Measurements from ENCODE around the gene TET1.
"Not testable (repeated sequence)": the region's sequence is repeated elsewhere in the genome, so short reads cannot be mapped to it uniquely, and the experiment has no call there.

Gene TET1

DNA sequence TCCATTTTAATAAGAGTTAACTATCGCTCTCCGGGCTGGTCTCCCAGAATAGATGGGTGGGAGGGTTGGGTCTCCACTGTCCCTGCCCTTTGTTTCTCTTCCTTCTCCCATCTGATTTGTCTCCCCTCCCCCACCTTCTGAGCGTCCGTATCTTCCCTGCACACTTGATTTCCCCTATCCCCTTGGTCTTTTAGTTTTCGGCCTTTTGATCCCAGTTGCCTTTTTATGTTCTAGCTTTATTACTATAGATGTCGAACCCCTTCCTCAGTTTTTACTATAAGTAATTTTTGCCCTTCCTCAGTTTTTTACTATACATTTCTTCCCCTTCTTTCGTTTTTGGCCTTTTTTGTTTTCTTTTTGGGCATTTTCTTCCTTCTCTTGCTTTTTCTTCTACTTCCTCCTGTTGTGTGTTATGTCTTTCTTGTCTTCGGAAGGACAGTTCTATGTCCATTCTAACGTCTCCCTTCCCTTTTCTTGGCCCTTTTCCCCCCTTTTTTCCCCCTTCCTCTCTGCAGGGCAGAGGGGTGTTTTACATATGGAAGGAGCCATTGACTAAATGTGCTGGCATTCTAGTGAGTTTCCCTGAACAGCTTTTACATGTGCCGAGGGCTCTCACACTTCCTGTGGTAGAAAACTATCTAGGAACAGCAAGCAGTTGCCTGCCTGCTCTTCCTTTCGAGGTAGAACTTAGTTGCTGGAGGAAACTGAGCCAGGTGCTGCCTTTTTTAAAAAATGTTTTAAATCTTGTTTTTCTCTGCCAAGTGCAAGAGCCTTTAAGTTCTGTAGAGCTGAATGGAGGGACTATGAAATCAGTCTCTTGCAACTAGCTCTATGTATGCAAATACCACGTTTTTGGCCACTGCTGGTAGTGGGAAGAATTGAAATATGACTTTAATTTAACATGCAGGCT lies 2.8 kb downstream of the TET1 start:
- DNase-seq (ENCODE audit: low read depth in 3 of 3), result no peak

DNA sequence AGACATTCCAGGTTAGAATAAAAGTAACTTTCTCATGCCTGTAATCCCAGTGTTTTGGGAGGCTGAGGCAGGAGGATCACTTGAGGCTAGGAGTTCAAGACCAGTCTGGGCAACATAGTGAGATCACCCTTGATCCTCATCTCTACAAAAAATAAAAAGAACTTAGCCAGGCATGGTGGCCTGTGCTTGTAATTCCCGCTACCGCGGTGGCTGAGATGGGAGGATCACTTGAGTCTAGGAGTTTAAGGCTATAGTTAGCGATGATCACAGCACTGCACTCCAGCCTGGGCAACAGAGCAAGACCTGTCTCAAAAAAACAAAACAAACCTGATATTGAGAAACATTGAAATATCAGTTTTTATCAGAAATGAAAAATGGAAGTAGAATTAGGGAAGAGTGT lies 4.6 kb downstream of the TET1 start:
- no peak for DNase-seq (ENCODE audit: low read depth in 3 of 3)

DNA sequence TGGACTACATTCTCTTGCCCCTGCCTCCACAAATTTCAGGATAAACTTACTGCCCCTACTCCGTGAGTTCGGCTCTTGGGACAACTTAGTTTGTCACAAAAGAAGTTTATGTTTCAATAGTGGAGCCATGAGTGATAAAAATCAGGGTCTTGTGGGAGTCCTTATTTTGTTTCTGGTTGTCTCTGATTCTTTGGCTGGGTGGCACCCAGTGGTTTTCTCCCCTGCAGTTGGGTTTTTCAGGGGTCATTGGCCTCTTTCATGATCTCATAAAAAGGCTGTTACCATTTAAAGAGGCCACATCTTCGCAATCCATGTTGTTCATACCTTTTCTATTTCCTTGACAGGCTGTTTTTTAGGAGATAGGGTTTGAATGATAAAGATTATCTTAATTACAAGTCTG lies 5.5 kb downstream of the TET1 start:
- no peak for DNase-seq (ENCODE audit: low read depth in 3 of 3)

DNA sequence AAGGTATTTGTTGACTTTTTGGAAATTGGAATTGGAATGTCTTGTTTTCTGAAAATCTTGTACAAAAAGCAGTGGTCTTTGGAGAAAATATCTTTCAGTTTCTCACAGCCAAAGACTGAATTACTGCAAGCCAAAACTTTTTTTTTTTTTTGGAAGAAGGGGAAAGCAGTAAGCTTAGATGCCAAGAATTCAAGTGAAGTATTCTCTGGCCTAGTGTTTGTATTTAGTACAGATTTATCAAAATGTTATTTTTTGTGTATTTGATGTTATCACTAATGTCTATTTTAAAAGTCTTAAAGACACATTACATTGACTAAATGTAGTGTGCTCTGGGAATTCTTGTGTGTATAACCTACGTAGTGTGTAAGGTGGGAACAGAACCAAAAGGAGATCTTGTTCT lies 6.2 kb downstream of the TET1 start:
- no peak for DNase-seq (ENCODE audit: low read depth in 3 of 3)

DNA sequence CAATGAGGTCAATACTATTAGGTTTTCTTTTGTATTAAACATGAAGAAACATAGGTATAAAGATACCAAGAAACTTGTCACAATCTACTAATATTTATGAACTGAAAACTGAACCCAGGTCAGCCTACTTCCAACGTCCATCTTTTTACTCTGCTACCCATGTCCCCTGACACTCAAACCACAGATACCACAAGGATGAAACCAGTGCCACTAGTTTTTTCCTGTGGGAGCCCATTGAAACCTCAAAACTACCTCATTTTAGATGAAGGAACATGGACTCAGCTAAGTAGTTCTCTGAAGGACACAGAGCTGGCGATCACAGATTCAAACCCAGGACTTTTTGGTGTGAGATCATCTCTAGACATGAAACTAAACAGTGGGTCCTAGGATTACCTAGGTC lies 6.8 kb downstream of the TET1 start:
- DNase-seq (ENCODE audit: low read depth in 3 of 3), result no peak

DNA sequence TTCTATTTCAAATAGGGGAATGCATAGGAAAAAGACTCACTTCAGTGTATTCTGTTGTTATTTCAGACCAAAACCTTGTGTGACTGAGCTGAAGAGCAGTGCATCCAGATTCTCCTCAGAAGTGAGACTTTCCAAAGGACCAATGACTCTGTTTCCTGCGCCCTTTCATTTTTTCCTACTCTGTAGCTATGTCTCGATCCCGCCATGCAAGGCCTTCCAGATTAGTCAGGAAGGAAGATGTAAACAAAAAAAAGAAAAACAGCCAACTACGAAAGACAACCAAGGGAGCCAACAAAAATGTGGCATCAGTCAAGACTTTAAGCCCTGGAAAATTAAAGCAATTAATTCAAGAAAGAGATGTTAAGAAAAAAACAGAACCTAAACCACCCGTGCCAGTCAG lies 12.0 kb downstream of the TET1 start:
- DNase-seq (ENCODE audit: low read depth in 3 of 3), result no peak

GRCh38 chr10:68574051-68574450 lies 13.9 kb downstream of the TET1 start:
- no peak for DNase-seq (ENCODE audit: low read depth in 3 of 3)

GRCh38 chr10:68576118-68576517 lies 16.0 kb downstream of the TET1 start:
- no peak for DNase-seq (ENCODE audit: low read depth in 3 of 3)

- no peak for DNase-seq (ENCODE audit: low read depth in 3 of 3)
These were observed 18.8 kb downstream of the TET1 start for GRCh38 chr10:68578974-68579373.

- not testable (repeated sequence) for DNase-seq (ENCODE audit: low read depth in 3 of 3)
These were observed 24.1 kb downstream of the TET1 start for GRCh38 chr10:68584187-68584586.

GRCh38 chr10:68586606-68587305 lies 26.6 kb downstream of the TET1 start:
- DNase-seq (ENCODE audit: low read depth in 3 of 3), result no peak

DNA sequence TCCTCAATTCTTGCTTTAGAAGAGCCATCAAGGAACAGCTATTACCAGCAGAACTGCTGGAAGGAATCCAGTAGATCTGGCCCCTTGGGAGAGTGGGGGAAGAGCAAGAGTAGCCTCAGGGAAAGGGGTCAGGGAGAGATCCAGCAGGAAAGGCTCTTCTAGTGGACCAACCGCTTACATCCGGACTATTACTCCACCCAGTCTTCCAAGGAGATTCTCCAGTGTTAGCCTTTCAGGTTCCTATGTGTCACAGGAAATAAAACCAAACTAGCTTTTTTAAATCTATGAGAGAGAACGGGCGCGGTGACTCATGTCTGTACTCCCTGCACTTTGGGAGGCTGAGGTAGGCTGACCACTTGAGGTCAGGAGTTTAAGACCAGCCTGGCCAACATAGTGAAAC lies 34.3 kb downstream of the TET1 start:
- no peak for DNase-seq (ENCODE audit: low read depth in 3 of 3)

- DNase-seq (ENCODE audit: low read depth in 3 of 3), result no peak
These were observed 35.4 kb downstream of the TET1 start for GRCh38 chr10:68595513-68595912.

DNA sequence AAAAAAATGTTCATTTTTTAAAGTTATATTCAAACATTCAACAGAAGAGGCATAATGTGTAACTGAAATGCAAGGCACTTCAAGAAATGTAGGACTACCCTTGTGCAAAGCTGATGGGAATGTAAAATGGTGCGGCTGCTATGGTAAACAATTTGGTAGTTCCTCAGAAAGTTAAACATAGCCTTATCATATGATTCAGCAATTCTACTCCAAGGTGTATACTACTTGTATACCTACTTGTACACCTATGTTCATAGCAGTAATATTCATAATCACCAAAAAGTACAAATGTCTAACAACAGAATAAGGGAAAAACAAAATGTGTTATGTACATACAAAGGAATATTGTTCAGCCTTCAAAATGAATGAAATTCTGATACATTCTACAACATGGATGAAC lies 37.3 kb downstream of the TET1 start:
- no peak for DNase-seq (ENCODE audit: low read depth in 3 of 3)

DNA sequence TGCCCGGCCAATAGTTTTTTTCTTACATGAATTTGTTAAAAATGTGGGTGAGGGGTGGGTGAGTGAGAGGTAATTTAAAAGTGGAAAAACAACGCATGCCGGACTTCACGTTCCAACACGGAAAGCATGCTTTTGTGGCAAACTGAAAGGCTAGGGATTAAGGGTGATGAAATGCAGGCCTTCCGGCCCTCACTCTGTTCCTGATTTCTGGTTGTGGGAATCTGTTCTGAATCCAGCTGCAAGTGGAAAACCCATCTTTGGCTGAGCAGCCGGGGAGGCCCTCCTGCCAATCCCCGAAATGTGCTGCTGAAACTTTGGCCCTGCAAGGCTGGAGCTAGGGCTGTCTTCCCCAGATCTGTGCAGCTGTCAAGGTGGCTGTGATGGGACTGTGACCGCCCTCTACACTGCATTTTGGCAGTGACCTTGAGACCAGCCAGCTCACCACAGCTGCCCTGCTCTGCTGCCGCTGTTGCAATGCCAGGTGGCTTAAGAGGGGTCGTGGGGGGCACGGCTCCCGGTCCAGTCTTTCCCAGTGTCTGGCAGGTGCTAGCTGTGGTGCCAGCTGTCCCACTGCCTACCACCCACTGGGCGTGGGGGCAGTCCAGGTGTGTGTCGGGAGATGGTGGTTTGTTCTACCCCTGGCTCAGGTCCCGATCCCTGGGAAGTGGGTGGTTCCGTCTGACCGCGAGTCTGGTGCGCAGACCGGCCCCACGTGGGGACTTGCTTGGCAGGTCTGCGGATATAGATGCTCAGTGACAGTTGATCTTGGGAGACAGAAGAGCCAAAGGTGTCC lies 39.0 kb downstream of the TET1 start:
- DNase-seq (ENCODE audit: low read depth in 3 of 3), result no peak

DNA sequence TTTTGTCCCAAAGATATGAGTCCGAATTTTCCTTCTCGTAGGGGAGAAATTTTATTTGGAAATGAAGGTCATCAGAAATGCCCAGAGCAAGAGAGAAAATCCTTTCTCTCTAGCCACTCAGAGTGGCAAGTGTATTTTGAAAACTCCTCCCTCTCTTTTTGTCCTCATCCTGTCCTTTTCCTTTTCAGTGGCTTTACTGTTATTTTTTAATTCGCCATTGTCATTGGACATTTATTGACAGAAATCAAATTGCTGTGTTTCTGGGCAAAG lies 39.6 kb downstream of the TET1 start:
- DNase-seq (ENCODE audit: low read depth in 3 of 3), result no peak

- DNase-seq (ENCODE audit: low read depth in 3 of 3), result peak; percentile 12 to 37 (median 13)
These were observed 40.1 kb downstream of the TET1 start for GRCh38 chr10:68600041-68600778.

DNA sequence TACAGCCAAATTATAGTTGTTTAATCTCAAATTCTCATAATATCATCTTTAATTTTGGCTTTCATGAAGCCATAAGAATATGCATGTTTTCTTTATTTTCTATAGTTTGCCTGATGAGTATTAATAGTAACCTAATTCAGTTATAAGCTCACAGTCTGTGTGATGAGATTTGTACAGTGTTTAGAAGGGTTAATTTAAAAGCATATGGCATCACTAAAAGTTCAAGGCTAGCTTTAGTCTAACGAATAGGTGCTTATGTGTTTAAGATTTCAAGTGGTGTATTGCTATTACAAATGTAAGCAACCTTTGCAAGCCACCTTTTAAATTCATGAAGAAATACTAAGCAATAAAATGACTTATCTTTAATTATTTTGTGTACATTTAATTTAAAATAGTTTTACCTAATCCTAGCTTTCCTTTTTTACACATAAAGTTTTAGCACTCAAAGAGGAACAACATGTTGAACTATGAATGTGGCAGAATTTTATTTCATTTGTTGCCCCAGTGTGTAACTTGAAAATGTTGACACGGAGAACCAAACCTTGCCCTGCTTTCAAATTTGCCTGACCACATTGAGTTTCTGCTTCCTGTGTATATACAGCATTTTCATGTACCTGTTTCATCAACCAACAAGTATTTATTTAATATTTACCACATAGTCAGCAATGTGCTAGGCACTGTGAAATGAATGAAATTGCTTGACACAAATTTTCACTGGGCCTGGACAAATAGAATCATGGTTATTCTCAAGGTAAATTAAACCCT lies 41.5 kb downstream of the TET1 start:
- no peak for DNase-seq (ENCODE audit: low read depth in 3 of 3)

DNA sequence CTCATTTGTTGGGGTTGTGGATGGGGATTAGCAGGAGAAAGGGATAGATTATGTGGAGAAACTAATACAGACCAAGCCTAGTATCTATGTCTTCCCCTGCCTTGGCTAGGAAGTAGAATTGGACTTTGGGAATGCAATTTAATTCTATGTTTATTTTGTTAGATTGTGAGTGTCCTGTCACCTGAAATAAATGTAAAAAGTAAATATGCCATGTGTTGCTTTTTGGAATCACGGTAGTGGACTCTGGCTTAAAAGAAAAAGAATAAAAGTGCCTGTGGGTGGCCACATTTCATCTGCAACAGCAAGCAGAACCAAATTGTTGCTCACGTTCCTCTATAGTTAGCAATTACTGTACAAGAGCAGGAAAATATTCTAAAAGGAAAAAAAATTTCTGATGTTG lies 42.3 kb downstream of the TET1 start:
- DNase-seq (ENCODE audit: low read depth in 3 of 3), result no peak

DNA sequence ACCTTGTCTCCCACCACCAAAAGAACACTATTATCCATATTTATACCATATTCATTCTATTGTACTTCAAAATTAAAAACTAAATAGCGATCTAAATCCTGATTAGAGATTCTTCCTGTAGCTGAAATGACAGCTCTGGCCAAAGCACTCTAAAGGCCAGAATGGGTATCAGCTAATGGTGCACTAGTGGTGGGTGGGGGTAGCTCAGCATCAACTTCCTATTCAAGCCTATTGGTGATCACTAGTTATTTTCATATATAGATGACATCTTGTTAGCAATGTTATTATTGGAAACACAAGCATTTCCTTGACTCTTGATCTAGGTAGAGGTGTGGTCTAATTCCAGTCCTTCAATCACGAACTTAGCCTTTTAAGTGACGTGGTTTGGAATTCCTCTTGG lies 43.6 kb downstream of the TET1 start:
- no peak for DNase-seq (ENCODE audit: low read depth in 3 of 3)

DNA sequence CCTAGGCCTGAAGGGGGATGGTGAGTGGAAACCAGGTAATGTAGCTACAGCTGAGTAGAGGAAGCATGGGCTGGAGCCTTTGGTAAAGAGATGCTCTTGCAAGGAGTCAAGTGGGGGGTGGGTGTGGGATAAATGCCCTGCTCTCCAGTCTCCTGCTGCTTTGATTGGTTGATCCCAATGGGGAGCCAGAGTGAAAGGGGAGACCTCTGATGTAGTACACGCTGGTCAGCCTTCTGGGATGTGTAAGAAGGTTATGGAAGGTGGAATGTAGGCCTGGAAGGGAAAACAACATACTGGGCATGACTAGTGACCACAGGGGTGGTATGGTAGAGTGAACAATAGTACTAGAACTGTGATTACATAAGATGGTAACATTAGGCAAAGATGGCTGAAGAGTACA lies 44.3 kb downstream of the TET1 start:
- DNase-seq (ENCODE audit: low read depth in 3 of 3), result no peak
